Fibroblast of pulmonary artery (primary cell): ENCODE data around the gene FTL.

Experiments used
- DNase-seq: peaks from one replicate; pipeline ENCODE4 v3.0.0-alpha.2; 2010; ENCODE audit warnings: low read depth
- H3K4me3 ChIP-seq: replicated peaks from 2 replicates; pipeline ENCODE4 v1.5.1; 2011; ENCODE audit warnings: low read depth, mild to moderate bottlenecking, control low read depth, low read length, moderate library complexity
- TF ChIP-seq, protein P1 (sequence below): IDR thresholded peaks from 2 replicates; pipeline ENCODE4 v1.5.1; 2011; ENCODE audit warnings: mild to moderate bottlenecking, control low read depth, low read length, inconsistent platforms; ENCODE audit errors: missing control alignments

Gene FTL

GRCh38 chr19:48962029-48962848 lies 2.9 kb upstream of the FTL start:
- no peak overlapping the region for H3K4me3 ChIP-seq
- peak; percentile 33 for DNase-seq
- TF ChIP-seq, protein P1, sequence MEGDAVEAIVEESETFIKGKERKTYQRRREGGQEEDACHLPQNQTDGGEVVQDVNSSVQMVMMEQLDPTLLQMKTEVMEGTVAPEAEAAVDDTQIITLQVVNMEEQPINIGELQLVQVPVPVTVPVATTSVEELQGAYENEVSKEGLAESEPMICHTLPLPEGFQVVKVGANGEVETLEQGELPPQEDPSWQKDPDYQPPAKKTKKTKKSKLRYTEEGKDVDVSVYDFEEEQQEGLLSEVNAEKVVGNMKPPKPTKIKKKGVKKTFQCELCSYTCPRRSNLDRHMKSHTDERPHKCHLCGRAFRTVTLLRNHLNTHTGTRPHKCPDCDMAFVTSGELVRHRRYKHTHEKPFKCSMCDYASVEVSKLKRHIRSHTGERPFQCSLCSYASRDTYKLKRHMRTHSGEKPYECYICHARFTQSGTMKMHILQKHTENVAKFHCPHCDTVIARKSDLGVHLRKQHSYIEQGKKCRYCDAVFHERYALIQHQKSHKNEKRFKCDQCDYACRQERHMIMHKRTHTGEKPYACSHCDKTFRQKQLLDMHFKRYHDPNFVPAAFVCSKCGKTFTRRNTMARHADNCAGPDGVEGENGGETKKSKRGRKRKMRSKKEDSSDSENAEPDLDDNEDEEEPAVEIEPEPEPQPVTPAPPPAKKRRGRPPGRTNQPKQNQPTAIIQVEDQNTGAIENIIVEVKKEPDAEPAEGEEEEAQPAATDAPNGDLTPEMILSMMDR: no peak

DNA sequence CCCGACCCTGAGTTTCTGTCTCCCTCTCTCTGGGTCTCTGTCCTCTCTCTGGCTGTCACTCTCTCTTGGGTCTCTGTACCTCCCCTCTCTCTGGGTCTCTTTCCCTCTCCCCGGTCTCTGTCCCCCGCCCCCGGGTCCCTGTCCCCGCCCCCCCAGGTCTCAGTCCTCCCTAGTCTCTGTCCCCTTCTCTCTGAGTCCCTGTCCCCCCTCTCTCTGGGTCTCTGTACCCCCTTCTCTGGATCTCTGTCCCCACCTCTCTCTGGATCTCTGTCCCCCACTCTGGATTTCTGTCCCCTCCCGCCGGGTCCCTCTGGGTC lies 2.3 kb upstream of the FTL start:
- no peak for DNase-seq
- no peak overlapping the region for H3K4me3 ChIP-seq
- TF ChIP-seq, protein P1: no peak

- TF ChIP-seq, protein P1: no peak
- H3K4me3 ChIP-seq: peak overlapping the region; percentile 53
- peak; percentile 75 for DNase-seq
Observed at GRCh38 chr19:48963371-48964204, 1.5 kb upstream of the FTL start.

GRCh38 chr19:48964205-48965039 lies 687 bp upstream of the FTL start:
- TF ChIP-seq, protein P1: no peak
- peak overlapping the region; percentile 53 for H3K4me3 ChIP-seq
- peak; percentile 67 for DNase-seq

DNA sequence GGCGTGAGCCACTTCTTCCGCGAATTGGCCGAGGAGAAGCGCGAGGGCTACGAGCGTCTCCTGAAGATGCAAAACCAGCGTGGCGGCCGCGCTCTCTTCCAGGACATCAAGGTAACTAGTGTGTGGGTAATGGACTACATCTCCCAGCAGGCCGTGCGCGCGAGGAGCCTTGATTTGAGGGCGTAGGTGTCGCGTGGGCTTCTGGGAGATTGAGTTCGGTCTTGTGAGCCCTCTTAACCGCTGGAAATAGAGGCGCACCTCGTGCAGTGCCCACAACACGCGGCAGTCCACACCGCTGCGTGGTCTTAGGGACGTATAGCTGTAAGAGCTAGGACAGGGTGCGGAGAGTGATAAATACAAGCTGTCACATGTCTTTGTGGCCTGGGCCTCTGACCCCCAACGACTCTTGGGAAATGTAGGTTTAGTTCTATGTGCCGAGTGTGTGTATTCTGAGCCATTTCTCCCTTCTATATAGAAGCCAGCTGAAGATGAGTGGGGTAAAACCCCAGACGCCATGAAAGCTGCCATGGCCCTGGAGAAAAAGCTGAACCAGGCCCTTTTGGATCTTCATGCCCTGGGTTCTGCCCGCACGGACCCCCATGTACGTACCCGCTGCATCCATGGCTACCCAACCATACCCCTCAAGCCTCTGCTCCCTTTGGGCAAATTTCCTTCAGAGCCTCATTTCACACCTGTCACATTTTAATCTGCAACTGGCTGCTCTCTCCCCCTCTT lies 864 bp downstream of the FTL start:
- DNase-seq: peak; percentile 76
- H3K4me3 ChIP-seq: peak overlapping the region; percentile 99
- TF ChIP-seq, protein P1: no peak

- peak overlapping the region; percentile 99 for H3K4me3 ChIP-seq
- DNase-seq: peak; percentile 40
- TF ChIP-seq, protein P1: no peak
Observed at GRCh38 chr19:48966541-48967345, 1.6 kb downstream of the FTL start.
